ENCODE results near the gene INPP5E.

The INPP5E gene

GRCh38 chr9:136474021-136474640 is 34.5 kb upstream of the INPP5E start:
- no peak for DNase-seq

- DNase-seq: no peak
Observed at GRCh38 chr9:136473354-136473721, 33.7 kb upstream of the INPP5E start.

- no peak for DNase-seq
Observed at GRCh38 chr9:136472640-136473353, 33.2 kb upstream of the INPP5E start.

GRCh38 chr9:136471802-136472487 is 32.3 kb upstream of the INPP5E start:
- DNase-seq: no peak

- no peak for DNase-seq
Observed at GRCh38 chr9:136470792-136471469, 31.3 kb upstream of the INPP5E start.

- DNase-seq: no peak
Observed at GRCh38 chr9:136470356-136470755, 30.7 kb upstream of the INPP5E start.

GRCh38 chr9:136467766-136468165 is 28.1 kb upstream of the INPP5E start:
- no peak for DNase-seq

GRCh38 chr9:136466155-136466541 is 26.5 kb upstream of the INPP5E start:
- DNase-seq: no peak

GRCh38 chr9:136465500-136466154 is 26.0 kb upstream of the INPP5E start:
- no peak for DNase-seq

GRCh38 chr9:136464241-136464640 is 24.6 kb upstream of the INPP5E start:
- no peak for DNase-seq

- DNase-seq: no peak
Observed at GRCh38 chr9:136463578-136463977, 23.9 kb upstream of the INPP5E start.

- DNase-seq: no peak
Observed at GRCh38 chr9:136462664-136463063, 23.0 kb upstream of the INPP5E start.

- no peak for DNase-seq
Observed at GRCh38 chr9:136460772-136461325, 21.2 kb upstream of the INPP5E start.

GRCh38 chr9:136459425-136459824 is 19.8 kb upstream of the INPP5E start:
- no peak for DNase-seq

GRCh38 chr9:136457326-136457725 is 17.7 kb upstream of the INPP5E start:
- DNase-seq: no peak

GRCh38 chr9:136456258-136456657 is 16.6 kb upstream of the INPP5E start:
- DNase-seq: no peak

GRCh38 chr9:136455043-136456002 is 15.7 kb upstream of the INPP5E start:
- DNase-seq: no peak

- DNase-seq: no peak
Observed at GRCh38 chr9:136454026-136454796, 14.6 kb upstream of the INPP5E start.

- no peak for DNase-seq
Observed at GRCh38 chr9:136453326-136453725, 13.7 kb upstream of the INPP5E start.
